Activated effector memory CD4-positive, alpha-beta T cell treated with anti-CD3 and anti-CD28 coated beads, Interleukin-2, amount 50 U/mL, for 16 hours (primary cell): ENCODE measurements around the gene CTSA.

Experiments used
- DNase-seq: peaks from one replicate; pipeline ENCODE4 v3.0.0-alpha.2; 2020

CTSA gene

DNA sequence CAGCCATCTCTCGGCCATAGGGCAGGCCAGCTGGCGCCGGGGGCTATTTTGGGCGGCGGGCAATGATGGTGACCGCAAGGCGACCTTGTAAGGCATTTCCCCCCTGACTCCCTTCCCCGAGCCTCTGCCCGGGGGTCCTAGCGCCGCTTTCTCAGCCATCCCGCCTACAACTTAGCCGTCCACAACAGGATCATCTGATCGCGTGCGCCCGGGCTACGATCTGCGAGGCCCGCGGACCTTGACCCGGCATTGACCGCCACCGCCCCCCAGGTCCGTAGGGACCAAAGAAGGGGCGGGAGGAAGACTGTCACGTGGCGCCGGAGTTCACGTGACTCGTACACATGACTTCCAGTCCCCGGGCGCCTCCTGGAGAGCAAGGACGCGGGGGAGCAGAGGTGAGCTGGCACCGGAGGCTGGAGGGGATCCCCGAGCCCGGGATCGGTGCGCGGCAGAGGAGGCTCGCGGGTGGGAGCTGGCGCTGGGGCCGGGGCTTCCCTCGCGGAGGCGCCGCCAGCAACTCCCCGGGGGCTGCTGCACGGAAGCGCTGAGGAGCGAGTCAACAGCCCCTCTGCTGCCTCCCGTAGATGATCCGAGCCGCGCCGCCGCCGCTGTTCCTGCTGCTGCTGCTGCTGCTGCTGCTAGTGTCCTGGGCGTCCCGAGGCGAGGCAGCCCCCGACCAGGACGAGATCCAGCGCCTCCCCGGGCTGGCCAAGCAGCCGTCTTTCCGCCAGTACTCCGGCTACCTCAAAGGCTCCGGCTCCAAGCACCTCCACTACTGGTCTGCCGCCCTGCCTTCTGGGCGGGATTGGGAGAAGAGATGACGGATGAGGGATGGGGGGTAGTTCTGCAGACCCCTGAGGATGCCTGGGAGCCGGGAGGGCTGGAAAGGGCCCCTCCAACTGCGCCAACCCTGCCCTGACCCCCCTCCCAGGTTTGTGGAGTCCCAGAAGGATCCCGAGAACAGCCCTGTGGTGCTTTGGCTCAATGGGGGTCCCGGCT lies at the start of gene CTSA, which contains the start of gene NEURL2:
CTSA (plus strand) TSS at position 351 of the 999 bp plus-strand sequence; CDS start at position 585, 234 bp downstream.
NEURL2 (minus strand) TSS at position 224 of the 999 bp plus-strand sequence; CDS start at position 7, 217 bp downstream.
- peak; percentile 94 for DNase-seq

DNA sequence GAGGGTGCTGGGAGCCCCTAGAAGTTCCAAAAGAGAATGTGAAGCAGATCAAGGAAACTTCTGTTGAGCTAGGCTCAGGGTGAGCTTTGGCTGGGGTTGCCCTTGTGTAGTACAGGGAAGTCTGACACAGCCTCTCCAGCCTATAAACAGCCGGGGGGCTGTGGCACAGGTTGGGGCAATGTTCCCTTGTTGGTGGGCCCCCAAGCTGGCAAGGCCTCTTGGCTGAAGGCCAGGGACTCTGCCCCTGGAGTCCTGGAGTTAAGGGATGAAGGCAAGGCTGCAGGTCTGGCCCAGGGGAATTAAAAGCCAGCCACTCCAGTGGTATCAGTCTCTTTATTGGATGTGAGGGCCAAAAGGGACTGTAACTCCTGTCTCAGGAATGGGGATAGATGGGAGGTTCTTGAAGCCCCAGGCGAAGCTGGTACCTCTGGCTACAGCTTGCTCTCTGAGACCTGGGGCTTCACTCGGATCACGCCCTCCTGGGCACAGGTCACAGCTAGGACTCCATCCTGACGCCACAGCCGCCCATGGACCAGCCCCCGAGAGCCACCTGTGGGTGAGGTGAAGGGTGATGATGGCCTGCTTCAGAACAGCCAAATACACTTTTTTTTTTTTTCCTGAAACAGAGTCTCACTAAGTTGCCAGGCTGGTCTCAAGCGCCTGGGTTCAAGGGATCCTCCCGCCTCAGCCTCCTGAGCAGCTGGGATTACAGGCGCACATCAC lies 49.6 kb upstream of the CTSA start:
- no peak for DNase-seq

DNA sequence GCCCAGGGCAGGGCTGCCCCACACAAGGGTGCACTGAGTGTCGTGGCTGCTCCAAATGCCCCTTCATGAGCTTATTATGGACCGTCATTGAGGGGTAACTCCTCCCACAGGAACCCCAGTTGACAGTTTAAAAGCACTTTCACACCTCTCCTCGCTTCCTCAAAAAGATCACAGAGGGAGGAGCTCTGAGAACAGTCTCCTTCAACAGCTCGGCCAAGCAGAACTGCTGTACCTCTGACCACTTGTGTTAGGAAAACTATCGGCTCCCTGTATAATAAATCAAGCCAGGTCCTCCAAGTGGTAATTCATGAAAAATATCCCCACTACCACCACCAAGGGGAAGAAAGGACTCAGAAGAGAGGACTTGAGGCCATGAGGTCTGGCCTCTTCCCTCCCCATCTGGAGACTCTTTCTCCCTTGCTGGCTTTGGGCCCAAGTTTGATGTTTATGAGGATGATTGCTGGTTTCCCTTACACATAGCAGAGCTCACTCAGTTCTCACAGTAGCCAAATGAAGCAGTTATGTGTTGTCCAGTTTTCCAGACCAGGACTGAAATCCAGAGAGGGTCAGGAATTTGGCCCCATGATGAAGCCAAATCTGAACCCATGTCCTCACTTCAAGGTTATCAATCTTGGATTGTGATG lies 48.8 kb upstream of the CTSA start:
- no peak for DNase-seq

DNA sequence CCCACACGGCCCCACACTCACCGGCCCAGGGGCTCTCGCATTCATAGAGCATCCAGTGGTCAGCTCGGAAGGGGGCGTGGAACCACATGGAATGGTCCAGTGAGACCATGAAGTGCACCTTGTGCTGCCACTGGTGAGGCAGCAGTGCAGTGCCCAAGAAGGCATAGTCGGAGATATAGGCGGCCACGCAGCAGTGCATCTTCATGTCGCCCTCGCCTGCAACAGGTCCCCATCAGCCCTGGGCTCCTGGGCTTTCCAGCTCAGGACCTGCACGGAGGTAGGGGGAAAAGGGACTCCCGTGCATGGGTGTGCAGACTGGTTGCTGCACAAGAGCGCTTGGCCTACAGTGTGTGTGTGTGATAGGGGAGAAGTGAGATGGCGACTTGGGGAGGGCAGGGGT lies 47.6 kb upstream of the CTSA start:
- no peak for DNase-seq

DNA sequence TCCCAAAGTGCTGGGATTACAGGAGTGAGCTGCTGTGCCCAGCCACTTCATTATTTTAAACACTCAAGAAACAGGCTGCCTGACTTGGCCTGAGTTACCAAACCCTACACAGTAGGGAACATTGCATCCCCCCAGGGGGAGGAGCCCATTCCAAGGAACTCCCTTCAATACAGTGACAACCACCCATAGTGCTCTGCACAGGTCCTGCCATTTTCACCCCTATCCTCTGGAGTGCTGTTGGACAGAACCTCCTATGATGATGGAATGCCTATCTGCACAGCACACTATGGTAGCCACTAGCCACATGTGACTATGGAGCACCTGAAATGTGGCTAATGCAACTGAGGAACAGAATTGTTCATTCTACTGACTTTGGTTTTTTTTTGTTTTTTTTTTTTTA lies 45.7 kb upstream of the CTSA start:
- DNase-seq: no peak

DNA sequence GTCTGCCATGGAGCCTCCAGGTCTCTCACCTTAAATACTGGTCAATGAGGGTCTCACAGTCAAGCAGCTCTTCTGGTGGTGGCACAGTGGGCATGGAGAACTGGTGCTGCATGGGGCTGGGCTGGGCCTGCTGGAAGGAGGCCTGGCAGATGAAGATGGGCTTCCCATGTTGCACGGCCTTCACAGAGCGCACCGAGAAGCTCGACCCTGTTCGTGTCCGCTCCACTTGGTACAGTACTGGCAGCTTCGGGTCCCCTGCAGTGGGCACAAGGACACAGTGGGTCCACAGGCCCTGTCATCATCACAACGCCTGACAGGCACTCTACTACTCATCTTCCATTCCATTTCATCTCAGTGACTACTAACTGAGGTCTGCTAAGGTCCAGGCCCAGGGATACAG lies 42.7 kb upstream of the CTSA start:
- no peak for DNase-seq

DNA sequence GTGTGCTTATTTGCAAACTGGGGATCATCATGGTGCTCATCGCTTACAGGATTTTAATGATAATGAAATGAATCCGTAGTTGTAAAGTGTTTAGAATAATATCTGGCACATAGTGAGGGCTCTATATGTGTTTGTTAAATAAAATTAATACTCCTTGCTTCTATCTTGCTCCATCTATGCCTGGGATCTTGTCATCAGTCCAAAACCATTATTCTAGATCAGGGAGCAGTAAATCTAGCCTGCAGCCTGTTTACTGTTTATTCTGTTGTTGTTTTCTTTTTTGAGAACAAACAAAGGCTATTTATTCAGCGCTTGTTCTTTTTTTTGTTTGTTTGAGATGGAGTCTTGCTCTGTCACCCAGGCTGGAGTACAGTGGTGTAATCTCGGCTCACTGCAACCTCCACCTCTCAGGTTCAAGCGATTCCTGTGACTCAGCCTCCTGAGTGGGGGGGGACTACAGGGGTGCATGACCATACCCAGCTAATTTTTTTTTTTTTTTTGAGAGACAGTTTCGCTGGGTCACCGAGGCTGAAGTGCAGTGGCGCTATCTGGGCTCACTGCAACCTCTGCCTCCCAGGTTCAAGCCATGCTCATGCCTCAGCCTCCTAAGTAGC lies 42.1 kb upstream of the CTSA start:
- no peak for DNase-seq

DNA sequence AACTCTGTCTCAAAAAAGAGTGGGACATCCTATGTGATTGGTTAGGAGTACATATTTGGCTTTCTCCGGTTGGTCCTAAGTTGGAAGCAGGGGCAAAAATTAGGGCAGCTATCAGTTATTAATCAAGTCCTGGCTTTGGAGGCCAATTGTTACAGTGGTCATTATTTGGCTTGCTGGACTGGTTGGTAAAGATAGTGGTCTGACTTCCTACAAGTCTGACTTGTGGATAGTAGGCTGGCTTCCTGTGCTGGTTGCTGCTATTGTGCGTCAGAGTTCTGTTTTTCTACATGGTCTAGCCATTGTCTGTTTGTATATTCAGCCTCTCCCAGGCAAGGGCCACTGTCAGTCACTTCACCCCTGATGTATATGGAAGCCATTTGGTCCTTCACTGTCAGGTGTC lies 40.9 kb upstream of the CTSA start:
- DNase-seq: no peak

DNA sequence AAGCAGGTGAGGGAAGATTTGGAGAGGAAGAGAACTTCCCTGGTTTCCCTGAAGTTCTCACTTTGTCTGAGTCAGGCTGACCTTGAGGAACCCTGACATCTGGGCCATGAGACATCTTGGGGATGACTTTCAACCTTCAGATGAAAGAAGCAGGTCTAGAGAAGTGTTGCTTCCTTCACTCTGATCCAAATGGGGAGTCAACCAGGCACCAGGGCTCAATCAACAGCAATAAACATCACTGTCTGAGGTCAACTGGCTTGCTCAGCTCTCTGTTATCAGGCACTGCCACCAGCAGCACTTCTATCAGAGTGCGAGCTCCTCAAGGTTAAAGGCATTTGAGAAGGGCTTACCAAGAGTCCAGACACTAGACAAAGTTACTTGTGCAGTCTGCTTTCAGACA lies 40.2 kb upstream of the CTSA start:
- DNase-seq: no peak

DNA sequence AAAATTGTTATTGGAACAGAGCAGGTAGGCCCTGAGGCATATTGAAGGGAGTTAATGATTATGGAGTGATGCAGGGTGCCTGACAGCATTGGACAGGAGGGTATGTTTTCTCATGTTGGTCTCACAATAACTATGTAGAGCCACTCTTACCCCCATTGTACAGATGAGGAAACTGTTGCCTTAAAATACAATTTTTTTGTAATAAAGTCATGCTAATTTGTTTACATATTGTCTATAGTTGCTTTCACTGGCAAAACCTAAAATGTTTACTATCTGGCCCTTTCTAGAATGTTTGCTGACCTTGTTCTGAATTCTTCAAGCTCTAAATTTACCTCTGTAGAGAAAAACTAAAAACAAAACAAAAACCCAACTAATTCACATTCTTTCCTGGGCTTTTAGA lies 39.6 kb upstream of the CTSA start:
- no peak for DNase-seq

DNA sequence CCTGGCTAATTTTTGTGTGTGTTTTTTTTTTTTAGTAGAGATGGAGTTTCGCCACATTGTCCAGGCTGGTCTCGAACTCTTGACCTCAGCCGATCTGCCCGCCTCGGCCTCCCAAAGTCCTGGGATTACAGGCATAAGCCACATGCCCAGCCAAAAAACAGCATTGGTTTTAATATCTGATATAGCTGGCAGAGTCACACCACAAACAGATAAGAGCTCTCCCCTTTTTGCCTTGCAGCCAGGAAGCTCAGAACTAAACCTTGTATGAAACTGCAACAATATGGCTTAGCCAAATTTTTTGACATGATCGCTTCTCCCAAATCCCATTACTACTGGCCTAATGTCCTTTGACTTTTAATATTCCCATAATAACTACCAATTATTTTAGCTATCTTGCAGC lies 38.8 kb upstream of the CTSA start:
- no peak for DNase-seq

DNA sequence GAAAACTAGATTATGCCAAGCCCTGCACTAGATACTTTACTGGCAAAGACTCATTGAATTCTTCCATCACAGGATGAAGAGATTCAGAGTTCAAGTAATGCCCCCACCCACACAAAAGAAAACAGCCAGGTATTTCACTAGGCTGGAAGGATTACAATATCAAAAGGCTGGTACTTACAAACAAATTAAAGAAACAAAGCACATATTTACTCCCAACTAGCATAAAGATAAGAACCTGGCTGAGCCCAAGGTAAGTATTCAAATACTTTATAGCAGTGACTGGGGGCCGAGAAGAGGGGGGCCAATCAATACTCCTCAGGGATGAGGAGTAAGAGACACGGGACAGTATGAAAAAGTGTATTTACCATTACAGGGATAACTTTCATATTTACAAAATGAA lies 37.7 kb upstream of the CTSA start:
- DNase-seq: no peak

DNA sequence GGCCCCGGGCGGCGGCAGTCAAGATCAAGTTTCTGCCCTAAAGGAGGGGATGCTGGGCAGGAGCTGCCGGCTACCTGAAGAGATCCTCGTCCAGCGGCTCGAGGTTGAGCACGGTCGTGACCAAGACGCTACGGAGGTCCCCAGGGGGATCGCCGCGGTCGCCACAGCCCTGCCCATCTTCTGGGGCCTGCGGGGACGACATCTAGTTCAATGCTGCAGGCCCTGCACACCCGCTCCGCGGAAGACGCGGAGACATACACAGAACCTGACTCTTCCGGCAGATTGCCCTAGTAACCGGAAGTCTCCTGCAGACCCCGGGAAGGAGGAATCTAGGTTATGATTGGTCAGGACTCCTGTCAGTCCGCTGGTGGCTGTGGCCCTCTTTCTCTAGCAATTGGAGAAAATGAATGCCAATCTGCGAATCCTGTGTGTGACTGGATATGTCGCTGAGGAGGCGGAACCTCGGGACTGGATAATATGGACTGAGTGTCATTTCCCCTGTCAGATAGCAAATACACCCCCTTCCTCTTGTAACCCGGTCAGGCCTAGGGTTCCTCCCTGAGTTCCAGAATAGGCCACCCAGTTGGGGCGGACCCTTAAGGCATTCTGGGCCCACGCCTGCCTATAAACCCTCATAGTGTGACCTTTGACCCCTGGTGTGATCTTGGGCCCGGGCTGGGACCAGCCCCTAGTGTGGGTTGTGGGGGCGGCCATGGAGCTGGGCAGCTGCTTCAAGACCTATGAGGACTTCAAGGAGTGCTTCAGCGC lies 33.8 kb upstream of the CTSA start, which contains the start of the genes ACOT8 and ZSWIM3:
ACOT8 (minus strand) TSS at position 279 of the 768 bp plus-strand sequence; CDS start at position 202, 77 bp downstream.
ZSWIM3 (plus strand) TSS at position 501 of the 768 bp plus-strand sequence; CDS start at position 713, 212 bp downstream.
- DNase-seq: peak; percentile 94

DNA sequence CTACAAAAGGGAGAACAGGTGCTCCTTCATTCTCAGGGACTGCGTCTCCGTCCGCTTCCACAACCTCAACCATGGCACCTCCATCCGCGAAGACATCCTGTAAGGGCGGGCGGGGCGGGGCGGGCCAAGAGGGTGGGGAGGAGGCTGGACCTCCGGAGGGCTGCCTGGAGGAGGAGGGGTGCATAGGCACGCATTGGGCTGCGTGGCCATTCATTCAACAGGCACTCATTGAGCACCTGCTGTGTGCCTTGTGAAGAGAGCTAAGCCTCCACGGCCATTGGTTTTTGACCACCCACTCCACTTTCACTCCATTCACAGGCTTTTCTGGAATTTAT lies 33.3 kb upstream of the CTSA start:
- no peak for DNase-seq

DNA sequence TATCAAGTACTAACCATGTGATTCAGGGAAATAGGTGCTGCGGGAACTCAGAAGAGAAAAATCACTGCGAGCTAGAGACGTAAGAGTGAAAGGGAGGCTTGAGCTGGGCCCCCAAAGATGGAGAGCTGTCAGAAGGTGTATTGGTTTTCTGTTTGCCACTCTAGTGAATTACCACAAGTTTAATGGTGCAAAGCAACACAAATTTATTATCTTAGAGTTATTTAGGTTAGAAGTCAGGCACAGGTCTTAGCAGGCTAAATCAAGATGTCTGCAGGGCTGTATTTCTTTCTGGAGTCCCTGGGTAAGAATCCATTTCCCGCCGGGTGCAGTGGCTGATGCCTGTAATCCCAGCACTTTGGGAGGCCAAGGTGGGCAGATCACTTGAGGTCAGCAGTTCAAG lies 31.2 kb upstream of the CTSA start:
- DNase-seq: no peak

DNA sequence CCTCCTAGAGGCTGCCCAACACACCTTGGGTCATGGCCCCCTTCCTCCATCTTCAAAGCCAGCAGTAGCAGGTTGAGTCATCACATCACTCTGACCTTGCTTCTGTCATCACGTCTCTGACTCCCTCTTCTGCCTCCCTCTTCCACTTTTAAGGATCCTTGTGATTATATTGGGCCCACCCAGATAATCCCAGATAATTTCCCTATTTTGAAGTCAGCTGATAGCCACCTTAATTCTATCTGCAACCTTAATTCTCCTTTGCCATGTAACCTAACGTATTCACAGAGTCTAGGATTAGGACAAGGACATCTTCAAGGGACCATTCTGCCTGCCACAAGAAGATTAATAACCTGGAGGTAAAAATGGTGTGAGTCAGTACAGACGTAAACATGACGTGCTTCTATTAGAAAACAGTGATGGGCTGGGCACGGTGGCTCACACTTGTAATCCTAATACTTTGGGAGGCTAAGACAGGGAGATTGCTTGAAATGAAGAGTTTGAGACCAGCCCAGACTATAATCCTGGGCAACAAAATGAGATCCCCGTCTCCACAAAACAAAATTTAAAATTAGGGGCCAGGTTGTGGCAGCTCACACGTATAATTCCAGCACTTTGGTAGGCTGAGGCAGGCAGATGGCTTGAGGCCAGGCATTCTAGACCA lies 30.4 kb upstream of the CTSA start:
- DNase-seq: no peak

DNA sequence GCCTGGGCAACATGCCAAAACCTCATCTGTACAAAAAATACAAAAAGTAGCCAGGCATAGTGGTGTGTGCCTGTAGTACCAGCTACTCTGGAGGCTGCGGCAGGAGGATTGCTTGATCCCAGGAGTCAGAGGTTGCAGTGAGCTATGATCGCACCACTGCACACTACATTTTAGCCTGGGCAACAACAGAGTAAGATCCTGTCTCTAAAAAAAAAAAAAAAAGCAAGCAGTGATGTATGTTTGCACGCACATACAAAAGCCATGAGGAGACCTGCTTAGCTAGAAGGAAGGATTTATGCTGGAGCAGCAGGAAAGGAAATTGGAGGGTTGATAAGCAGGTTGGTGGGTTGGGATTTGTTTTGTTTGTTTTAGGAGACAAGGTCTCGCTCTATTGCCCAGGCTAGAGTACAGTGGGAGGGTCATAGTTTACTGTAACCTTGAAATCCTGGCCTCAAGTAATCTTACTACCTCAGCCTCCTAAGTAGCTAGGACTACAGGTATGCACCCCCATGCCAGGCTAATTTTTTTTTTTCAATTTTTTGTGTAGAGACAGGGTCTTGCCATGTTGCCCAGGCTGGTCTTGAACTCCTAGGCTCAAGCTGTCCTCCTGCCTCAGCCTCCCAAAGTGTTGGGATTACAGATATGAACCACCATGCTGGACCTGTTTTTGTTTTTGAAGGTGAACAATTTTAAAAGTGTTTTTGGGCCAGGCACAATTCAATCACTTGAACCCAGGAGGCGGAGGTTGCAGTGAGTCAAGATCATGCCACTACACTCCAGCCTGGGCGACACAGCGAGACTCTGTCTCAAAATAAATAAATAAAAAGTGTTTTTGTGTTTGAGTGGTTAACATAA lies 29.7 kb upstream of the CTSA start:
- DNase-seq: no peak

DNA sequence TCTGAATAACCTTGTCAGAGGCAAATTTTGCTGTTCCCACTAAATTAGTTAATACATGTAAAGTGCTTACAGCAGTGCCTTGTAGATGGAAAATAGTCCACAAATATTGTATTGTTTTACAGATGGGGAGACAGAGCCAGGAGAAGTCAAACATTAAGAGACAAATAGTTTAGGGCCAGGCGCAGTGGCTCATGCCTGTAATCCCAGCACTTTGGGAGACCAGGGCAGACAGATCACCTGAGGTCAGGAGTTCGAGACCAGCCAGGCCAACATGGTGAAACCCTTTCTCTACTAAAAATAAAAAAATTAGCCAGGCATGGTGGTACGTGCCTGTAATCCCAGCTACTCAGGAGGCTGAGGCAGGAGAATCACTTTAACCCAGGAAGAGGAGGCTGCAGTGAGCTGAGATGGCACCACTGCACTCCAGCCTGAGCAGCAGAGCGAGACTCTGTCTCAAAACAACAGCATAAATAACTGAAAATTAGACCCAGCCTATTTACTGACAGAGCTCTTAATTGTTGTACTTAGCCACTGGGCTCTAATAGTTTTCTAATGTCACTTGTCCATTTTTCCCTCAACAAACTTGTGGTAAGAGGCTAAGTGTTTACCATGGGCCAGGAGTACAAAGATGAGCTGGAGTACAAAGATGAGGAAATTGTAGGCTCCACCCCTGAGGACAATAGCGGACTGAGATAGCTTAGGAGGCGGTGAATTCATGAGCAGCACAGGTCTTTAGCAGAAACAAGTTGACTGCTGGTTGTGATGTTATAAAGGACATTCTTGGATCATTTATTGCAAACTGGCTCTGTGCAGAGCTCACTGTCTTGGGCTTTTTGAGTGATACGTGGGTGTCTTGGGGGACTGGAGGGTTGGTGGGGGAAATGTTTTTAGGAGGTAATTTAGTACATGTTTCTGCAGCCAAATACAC lies 27.3 kb upstream of the CTSA start:
- DNase-seq: no peak

DNA sequence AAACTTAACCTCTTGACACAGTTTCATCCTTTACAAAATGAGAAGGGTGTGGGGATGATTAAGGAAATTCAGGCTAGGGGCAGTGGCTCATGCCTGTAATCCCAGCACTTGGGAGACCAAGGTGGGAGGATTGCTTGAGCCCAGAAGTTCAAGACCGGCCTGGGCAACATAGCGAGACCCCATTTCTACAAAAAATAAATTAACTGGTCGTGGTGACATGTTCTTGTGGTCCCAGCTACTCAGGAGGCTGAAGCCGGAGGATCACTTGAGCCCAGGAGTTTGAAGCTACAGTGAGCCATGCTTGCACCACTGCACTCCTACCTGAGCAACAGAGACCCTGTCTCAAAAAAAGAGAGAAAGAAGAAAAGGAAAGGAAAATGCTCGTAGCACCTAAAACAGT lies 24.7 kb upstream of the CTSA start:
- DNase-seq: no peak
